Liver (tissue), 9 donors: ENCODE data around the gene PREX1. TPM values are rescaled to one million over a fixed set of nuclear protein-coding genes. Genes with fewer than 3 reads are reported as not detected.

Experiments
- DNase-seq: peaks from one replicate; pipeline ENCODE4 v3.0.0-alpha.2; 2017; ENCODE audit warnings: low spot score
- H3K27ac ChIP-seq, 2 donors: one replicate each; pipeline ENCODE4 v1.7.0; 2013; ENCODE audit warnings: inconsistent platforms in 2 of 2, low read length in 2 of 2, control low read depth in 1 of 2, low read depth in 1 of 2, mild to moderate bottlenecking in 1 of 2
- H3K27me3 ChIP-seq, 4 donors: one replicate each; pipeline versions ENCODE4 v1.6.1 to v1.7.0; 2013; ENCODE audit warnings: low read length in 3 of 4, inconsistent platforms in 1 of 4, mild to moderate bottlenecking in 1 of 4, moderate library complexity in 1 of 4; ENCODE audit not compliant: control insufficient read depth in 4 of 4, insufficient read depth in 4 of 4
- H3K36me3 ChIP-seq, 4 donors: one replicate each; pipeline versions ENCODE4 v1.6.1 to v1.7.0; 2013; ENCODE audit warnings: low read length in 3 of 4, mild to moderate bottlenecking in 3 of 4, low read depth in 1 of 4, moderate library complexity in 1 of 4; ENCODE audit not compliant: control insufficient read depth in 4 of 4, insufficient read depth in 3 of 4
- H3K4me1 ChIP-seq, 4 donors: one replicate each; pipeline versions ENCODE4 v1.6.1 to v1.7.0; 2013; ENCODE audit warnings: low read length in 3 of 4, mild to moderate bottlenecking in 3 of 4, moderate library complexity in 1 of 4; ENCODE audit not compliant: control insufficient read depth in 4 of 4, insufficient read depth in 4 of 4
- H3K4me3 ChIP-seq, 3 donors: one replicate each; pipeline versions ENCODE4 v1.6.1 to v1.7.0; 2013; ENCODE audit warnings: low read length in 3 of 3, control low read depth in 1 of 3, low read depth in 1 of 3, mild to moderate bottlenecking in 1 of 3
- H3K9ac ChIP-seq, 2 donors: one replicate each; pipeline ENCODE4 v1.7.0; 2013; ENCODE audit warnings: low read length in 2 of 2, mild to moderate bottlenecking in 2 of 2, moderate library complexity in 2 of 2, control low read depth in 1 of 2, low read depth in 1 of 2
- H3K9me3 ChIP-seq, 4 donors: one replicate each; pipeline versions ENCODE4 v1.6.1 to v1.7.0; 2013; ENCODE audit warnings: low read length in 3 of 4; ENCODE audit not compliant: control insufficient read depth in 4 of 4
- CTCF ChIP-seq: fragments of 150-350 bp; IDR thresholded peaks from 2 replicates; pipeline ENCODE4 v1.5.1; 2017; ENCODE audit warnings: improper control_type of control experiment, low read depth, low read length; ENCODE audit not compliant: missing input control
- EGR1 ChIP-seq, 2 donors: IDR thresholded peaks; 2 replicates each; pipeline ENCODE4 v1.6.1; 2016 to 2018; ENCODE audit warnings: antibody characterized with exemption in 2 of 2, low read depth in 2 of 2
- FOXA1 ChIP-seq: IDR thresholded peaks from 2 replicates; pipeline ENCODE4 v1.6.1; 2016; ENCODE audit warnings: antibody characterized with exemption
- FOXA2 ChIP-seq: IDR thresholded peaks from 2 replicates; pipeline ENCODE4 v1.6.1; 2016; ENCODE audit warnings: antibody characterized with exemption
- GABPA ChIP-seq, 2 donors: IDR thresholded peaks in 1 of 2; conservative IDR thresholded peaks in 1 of 2; 2 replicates each; pipeline ENCODE4 v1.6.1; 2016; ENCODE audit warnings: antibody characterized with exemption in 2 of 2, mild to moderate bottlenecking in 1 of 2, moderate library complexity in 1 of 2
- HNF4A ChIP-seq, 2 donors: conservative IDR thresholded peaks; 2 replicates each; pipeline ENCODE4 v1.6.1; 2016; ENCODE audit warnings: antibody characterized with exemption in 2 of 2, mild to moderate bottlenecking in 2 of 2
- HNF4G ChIP-seq: IDR thresholded peaks from 2 replicates; pipeline ENCODE4 v1.6.1; 2016; ENCODE audit warnings: antibody characterized with exemption
- JUND ChIP-seq, 2 donors: IDR thresholded peaks; 2 replicates each; pipeline ENCODE4 v1.6.1; 2016; ENCODE audit warnings: antibody characterized with exemption in 2 of 2
- MAX ChIP-seq: IDR thresholded peaks from 2 replicates; pipeline ENCODE4 v1.6.1; 2016; ENCODE audit warnings: antibody characterized with exemption
- NR2F2 ChIP-seq: IDR thresholded peaks from 2 replicates; pipeline ENCODE4 v1.6.1; 2016; ENCODE audit warnings: antibody characterized with exemption
- RAD21 ChIP-seq, 2 donors: IDR thresholded peaks; 2 replicates each; pipeline ENCODE4 v1.6.1; 2016; ENCODE audit warnings: antibody characterized with exemption in 2 of 2, mild to moderate bottlenecking in 2 of 2
- RXRA ChIP-seq, 2 donors: IDR thresholded peaks; 2 replicates each; pipeline ENCODE4 v1.6.1; 2017 to 2018; ENCODE audit warnings: antibody characterized with exemption in 2 of 2, mild to moderate bottlenecking in 1 of 2
- TAF1 ChIP-seq: conservative IDR thresholded peaks from 2 replicates; pipeline ENCODE4 v1.6.1; 2016; ENCODE audit warnings: antibody characterized with exemption, mild to moderate bottlenecking
- YY1 ChIP-seq: IDR thresholded peaks from 2 replicates; pipeline ENCODE4 v1.6.1; 2016; ENCODE audit warnings: antibody characterized with exemption, mild to moderate bottlenecking
- WGBS: extraction: QIAGEN DNeasy Blood & Tissue Kit; methylation state at CpG from one replicate; pipeline ENCODE4 v1.1.7; 2013; 5-methylcytosine and 5-hydroxymethylcytosine counted together
- polyA plus RNA-seq, 2 donors: library from polyadenylated mRNA; stranded (reverse) in 1 of 2; unstranded in 1 of 2; fragments of 200-250 nt in 1 of 2; fragments of >200 nt in 1 of 2; fragmentation: Nextera tagmentation in 1 of 2; extraction: Ambion mirVana in 1 of 2; gene quantifications; one replicate each; pipeline versions ENCODE4 v1.2.1 to v1.2.3, GENCODE V29; 2013 to 2015
- total RNA-seq, 2 donors: library from RNA; depleted of rRNA; stranded (reverse); fragments of >200 nt; gene quantifications; one replicate each; pipeline ENCODE4 v1.2.3, GENCODE V29; 2014
- TF ChIP-seq, protein P1 (sequence below): IDR thresholded peaks from 2 replicates; pipeline ENCODE4 v1.6.1; 2016; ENCODE audit warnings: antibody characterized with exemption
- TF ChIP-seq, protein P2 (sequence below): IDR thresholded peaks from 2 replicates; pipeline ENCODE4 v1.6.1; 2016; ENCODE audit warnings: antibody characterized with exemption, mild to moderate bottlenecking
- donor health status: healthy.
- donor health status: healthy.
- donor health status: healthy.
- donor health status: healthy.
- donor health status: healthy.

The PREX1 gene
- total and polyA plus RNA-seq, 4 donors = 2.2 to 18.0 (median 10.8) TPM

GRCh38 chr20:48784273-48784641, 43.5 kb downstream of the PREX1 start:
- Histone ChIP-seq H3K27me3 (peaks cover 0 to 7% (median 1%) of the 10 kb centered on the region in 4 donors), H3K4me1 (no peaks in the 10 kb centered on the region), H3K4me3 (no peak overlapping the region), H3K9me3 (no peaks in the 10 kb centered on the region), H3K9ac (no peak overlapping the region), H3K27ac (no peak overlapping the region), H3K36me3 (no peaks in the 10 kb centered on the region)
- no peak for TF ChIP-seq FOXA2
- TF ChIP-seq HNF4A (conservative IDR thresholded peaks at IDR 0.05) = no peak
- no peak for TF ChIP-seq EGR1 (IDR thresholded peaks at IDR 0.05; ENCODE audit: low read depth in 2 of 2)
- TF ChIP-seq MAX = no peak
- no peak for TF ChIP-seq GABPA (IDR thresholded peaks at IDR 0.05 in 1 of 2, conservative IDR thresholded peaks at IDR 0.05 in 1 of 2)
- TF ChIP-seq, protein P1, sequence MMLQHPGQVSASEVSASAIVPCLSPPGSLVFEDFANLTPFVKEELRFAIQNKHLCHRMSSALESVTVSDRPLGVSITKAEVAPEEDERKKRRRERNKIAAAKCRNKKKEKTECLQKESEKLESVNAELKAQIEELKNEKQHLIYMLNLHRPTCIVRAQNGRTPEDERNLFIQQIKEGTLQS = no peak
- TF ChIP-seq YY1 = no peak
- TF ChIP-seq TAF1 = no peak
- TF ChIP-seq RXRA (IDR thresholded peaks at IDR 0.05) = no peak
- TF ChIP-seq CTCF = no peak
- no peak for DNase-seq
- WGBS = 89% methylated on average over 5 of the region's 5 CpGs

DNA sequence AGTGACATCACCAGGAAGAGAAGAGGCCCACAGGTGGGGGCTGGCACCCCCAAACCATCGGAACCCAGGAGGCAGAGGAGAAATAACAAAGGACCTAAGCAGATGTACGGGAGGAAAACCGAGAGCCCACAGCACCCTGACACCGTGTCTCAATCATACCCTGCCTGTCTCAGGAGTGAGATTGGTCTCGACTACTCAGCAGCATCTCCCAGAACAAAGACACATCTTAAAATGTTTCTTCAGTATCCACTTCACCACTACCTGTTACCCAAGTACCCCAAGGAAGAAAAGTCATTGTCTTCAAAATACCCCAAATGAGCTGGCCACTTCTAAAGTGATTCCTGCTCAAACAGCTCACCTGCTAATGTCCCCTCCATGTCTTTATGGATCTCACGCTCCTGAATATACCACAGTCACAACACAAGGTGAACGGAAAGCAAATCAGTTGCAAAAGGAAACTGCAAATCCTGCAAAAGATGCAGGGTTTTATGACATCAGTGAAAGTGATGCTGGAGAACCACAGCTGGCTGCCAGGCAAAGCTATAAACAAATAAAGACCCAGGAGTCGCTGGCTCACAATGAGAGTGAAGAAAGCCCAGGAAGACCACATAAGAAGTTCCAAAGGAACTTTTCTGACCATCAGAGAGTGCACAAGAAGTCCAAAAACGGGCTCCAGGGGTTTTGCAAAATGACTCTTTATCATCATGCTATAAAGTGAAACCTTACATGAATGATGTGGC, 44.1 kb downstream of the PREX1 start:
- 84% methylated on average over 9 of the region's 9 CpGs for WGBS
- Histone ChIP-seq H3K4me1 (no peaks in the 10 kb centered on the region), H3K36me3 (no peaks in the 10 kb centered on the region), H3K9me3 (no peaks in the 10 kb centered on the region), H3K4me3 (no peak overlapping the region), H3K27me3 (peaks cover 0 to 3% (median 1%) of the 10 kb centered on the region in 4 donors), H3K9ac (no peak overlapping the region), H3K27ac (no peak overlapping the region)
- no peak for DNase-seq
- no peak for TF ChIP-seq HNF4G
- TF ChIP-seq EGR1 (IDR thresholded peaks at IDR 0.05; ENCODE audit: low read depth in 2 of 2) = no peak
- no peak for TF ChIP-seq FOXA1
- TF ChIP-seq HNF4A (conservative IDR thresholded peaks at IDR 0.05) = no peak
- TF ChIP-seq, protein P1 = no peak
- TF ChIP-seq NR2F2 = no peak
- no peak for TF ChIP-seq CTCF
- no peak for TF ChIP-seq GABPA (IDR thresholded peaks at IDR 0.05 in 1 of 2, conservative IDR thresholded peaks at IDR 0.05 in 1 of 2)
- no peak for TF ChIP-seq RXRA (IDR thresholded peaks at IDR 0.05)
- TF ChIP-seq FOXA2 = no peak
- no peak for TF ChIP-seq RAD21 (IDR thresholded peaks at IDR 0.05)
- no peak for TF ChIP-seq JUND (IDR thresholded peaks at IDR 0.05)
- TF ChIP-seq YY1 = no peak
- TF ChIP-seq, protein P2, sequence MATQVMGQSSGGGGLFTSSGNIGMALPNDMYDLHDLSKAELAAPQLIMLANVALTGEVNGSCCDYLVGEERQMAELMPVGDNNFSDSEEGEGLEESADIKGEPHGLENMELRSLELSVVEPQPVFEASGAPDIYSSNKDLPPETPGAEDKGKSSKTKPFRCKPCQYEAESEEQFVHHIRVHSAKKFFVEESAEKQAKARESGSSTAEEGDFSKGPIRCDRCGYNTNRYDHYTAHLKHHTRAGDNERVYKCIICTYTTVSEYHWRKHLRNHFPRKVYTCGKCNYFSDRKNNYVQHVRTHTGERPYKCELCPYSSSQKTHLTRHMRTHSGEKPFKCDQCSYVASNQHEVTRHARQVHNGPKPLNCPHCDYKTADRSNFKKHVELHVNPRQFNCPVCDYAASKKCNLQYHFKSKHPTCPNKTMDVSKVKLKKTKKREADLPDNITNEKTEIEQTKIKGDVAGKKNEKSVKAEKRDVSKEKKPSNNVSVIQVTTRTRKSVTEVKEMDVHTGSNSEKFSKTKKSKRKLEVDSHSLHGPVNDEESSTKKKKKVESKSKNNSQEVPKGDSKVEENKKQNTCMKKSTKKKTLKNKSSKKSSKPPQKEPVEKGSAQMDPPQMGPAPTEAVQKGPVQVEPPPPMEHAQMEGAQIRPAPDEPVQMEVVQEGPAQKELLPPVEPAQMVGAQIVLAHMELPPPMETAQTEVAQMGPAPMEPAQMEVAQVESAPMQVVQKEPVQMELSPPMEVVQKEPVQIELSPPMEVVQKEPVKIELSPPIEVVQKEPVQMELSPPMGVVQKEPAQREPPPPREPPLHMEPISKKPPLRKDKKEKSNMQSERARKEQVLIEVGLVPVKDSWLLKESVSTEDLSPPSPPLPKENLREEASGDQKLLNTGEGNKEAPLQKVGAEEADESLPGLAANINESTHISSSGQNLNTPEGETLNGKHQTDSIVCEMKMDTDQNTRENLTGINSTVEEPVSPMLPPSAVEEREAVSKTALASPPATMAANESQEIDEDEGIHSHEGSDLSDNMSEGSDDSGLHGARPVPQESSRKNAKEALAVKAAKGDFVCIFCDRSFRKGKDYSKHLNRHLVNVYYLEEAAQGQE = no peak
